ENCODE measurements around the gene FARS2. TPM values are rescaled to one million over a fixed set of nuclear protein-coding genes. Genes with fewer than 3 reads are reported as not detected.
A peak's percentile ranks its signal among the peaks of the same experiment; 100 is the strongest.

FARS2 gene
- total RNA-seq, 1 donor from 2014 or later = 11.8 TPM

- H3K4me3 Mint-ChIP-seq (ENCODE audit: unreplicated experiment) = no peak overlapping the region
Measured at GRCh38 chr6:5442319-5442718, 181.0 kb downstream of the FARS2 start.

GRCh38 chr6:5442916-5443315 is 181.6 kb downstream of the FARS2 start:
- TF ChIP-seq CTCF (IDR thresholded peaks at IDR 0.05) = no peak
- peak overlapping the region; percentile 53 for H3K27ac Mint-ChIP-seq (ENCODE audit: unreplicated experiment)
- peaks cover 1% of the 10 kb centered on the region for H3K36me3 Mint-ChIP-seq (ENCODE audit: low read depth)
- peaks cover 24% of the 10 kb centered on the region for H3K4me1 Mint-ChIP-seq (ENCODE audit: low read depth)
- no peak for DNase-seq (ENCODE audit: low spot score)
- H3K27me3 Mint-ChIP-seq (ENCODE audit: low read depth) = no peaks in the 10 kb centered on the region
- no peak overlapping the region for H3K4me3 Mint-ChIP-seq (ENCODE audit: unreplicated experiment)
- H3K9me3 Mint-ChIP-seq (ENCODE audit: low read depth) = no peaks in the 10 kb centered on the region

More at GRCh38 chr6:5442319-5442718, 181.0 kb downstream of the FARS2 start:
- peaks cover 24% of the 10 kb centered on the region for H3K4me1 Mint-ChIP-seq (ENCODE audit: low read depth)
- TF ChIP-seq CTCF (IDR thresholded peaks at IDR 0.05) = no peak
- no peak for DNase-seq (ENCODE audit: low spot score)
- peak overlapping the region; percentile 53 for H3K27ac Mint-ChIP-seq (ENCODE audit: unreplicated experiment)
- peaks cover 1% of the 10 kb centered on the region for H3K36me3 Mint-ChIP-seq (ENCODE audit: low read depth)
- H3K27me3 Mint-ChIP-seq (ENCODE audit: low read depth) = no peaks in the 10 kb centered on the region
- H3K9me3 Mint-ChIP-seq (ENCODE audit: low read depth) = peaks cover 4% of the 10 kb centered on the region

- no peak for DNase-seq (ENCODE audit: low spot score)
- Mint-ChIP-seq H3K27ac (ENCODE audit: unreplicated experiment) (no peak overlapping the region), H3K36me3 (ENCODE audit: low read depth) (peaks cover 1% of the 10 kb centered on the region), H3K4me1 (ENCODE audit: low read depth) (peaks cover 24% of the 10 kb centered on the region), H3K9me3 (ENCODE audit: low read depth) (no peaks in the 10 kb centered on the region), H3K27me3 (ENCODE audit: low read depth) (no peaks in the 10 kb centered on the region), H3K4me3 (ENCODE audit: unreplicated experiment) (no peak overlapping the region)
- no peak for TF ChIP-seq CTCF (IDR thresholded peaks at IDR 0.05)
Measured at GRCh38 chr6:5443491-5443890, 182.2 kb downstream of the FARS2 start.

GRCh38 chr6:5446362-5447075 is 185.2 kb downstream of the FARS2 start:
- Mint-ChIP-seq H3K27ac (ENCODE audit: unreplicated experiment) (no peak overlapping the region), H3K4me1 (ENCODE audit: low read depth) (peaks cover 16% of the 10 kb centered on the region), H3K27me3 (ENCODE audit: low read depth) (no peaks in the 10 kb centered on the region), H3K36me3 (ENCODE audit: low read depth) (no peaks in the 10 kb centered on the region), H3K4me3 (ENCODE audit: unreplicated experiment) (no peak overlapping the region), H3K9me3 (ENCODE audit: low read depth) (no peaks in the 10 kb centered on the region)
- no peak for DNase-seq (ENCODE audit: low spot score)
- no peak for TF ChIP-seq CTCF (IDR thresholded peaks at IDR 0.05)

- Mint-ChIP-seq H3K27ac (ENCODE audit: unreplicated experiment) (no peak overlapping the region), H3K4me3 (ENCODE audit: unreplicated experiment) (no peak overlapping the region), H3K27me3 (ENCODE audit: low read depth) (no peaks in the 10 kb centered on the region), H3K9me3 (ENCODE audit: low read depth) (no peaks in the 10 kb centered on the region), H3K4me1 (ENCODE audit: low read depth) (peaks cover 7% of the 10 kb centered on the region), H3K36me3 (ENCODE audit: low read depth) (no peaks in the 10 kb centered on the region)
- TF ChIP-seq CTCF (IDR thresholded peaks at IDR 0.05) = no peak
- no peak for DNase-seq (ENCODE audit: low spot score)
Measured at GRCh38 chr6:5447921-5448320, 186.6 kb downstream of the FARS2 start.

Measured in chondrocyte (in vitro differentiated cells).